Cardiac fibroblast (primary cell): ENCODE results near the gene VPS16.

Experiments
- DNase-seq, 2 donors: peaks; one replicate each; pipeline versions ENCODE4 v3.0.0 to v3.0.0-alpha.2; 2010; ENCODE audit warnings: low read depth in 2 of 2
- H3K4me3 ChIP-seq, 2 donors: replicated peaks in 1 of 2; 1 replicate in 1 of 2; 2 replicates in 1 of 2; pipeline ENCODE4 v1.5.1; 2011; ENCODE audit warnings: low read depth in 2 of 2, low read length in 2 of 2, mild to moderate bottlenecking in 2 of 2, moderate library complexity in 1 of 2
- CTCF ChIP-seq: IDR thresholded peaks from one replicate; pipeline ENCODE4 v1.5.1; 2011; ENCODE audit warnings: low read depth, mild to moderate bottlenecking, low read length, inconsistent platforms

The VPS16 gene

DNA sequence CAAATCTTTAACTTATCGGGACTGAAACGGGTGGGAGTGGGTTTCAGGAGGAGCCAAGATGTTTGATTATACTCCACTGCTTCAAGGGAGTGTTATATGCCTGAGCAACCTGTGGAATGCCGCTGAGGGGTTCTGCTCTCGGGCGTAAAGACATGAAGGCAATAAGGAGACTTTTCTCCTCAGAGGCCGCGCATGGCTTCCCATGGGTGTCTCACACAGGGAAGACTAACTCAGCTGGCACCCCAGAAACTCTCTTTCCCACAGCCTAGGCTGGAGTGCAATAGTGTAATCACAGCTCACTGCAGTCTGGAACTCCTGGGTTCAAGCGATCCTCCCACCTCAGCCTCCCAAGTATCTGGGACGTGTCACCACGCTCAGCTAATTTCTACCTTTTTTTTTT lies 30.9 kb upstream of the VPS16 start:
- no peak for DNase-seq
- no peak for TF ChIP-seq CTCF
- no peak overlapping the region for H3K4me3 ChIP-seq

- TF ChIP-seq CTCF = no peak
- H3K4me3 ChIP-seq = no peak overlapping the region
- DNase-seq = no peak
Observed at GRCh38 chr20:2812189-2812588, 28.4 kb upstream of the VPS16 start.

- no peak overlapping the region for H3K4me3 ChIP-seq
- TF ChIP-seq CTCF = no peak
- no peak for DNase-seq
Observed at GRCh38 chr20:2814076-2814475, 26.5 kb upstream of the VPS16 start.

GRCh38 chr20:2814587-2815051 lies 25.9 kb upstream of the VPS16 start, which contains the start of gene C20orf141:
Gene C20orf141, plus strand, starts transcription at chr20:2814987. Its CDS starts 198 bp downstream, at chr20:2815185.
- DNase-seq = peak; percentile 98 to 100
- H3K4me3 ChIP-seq = no peak within 1 kb of the TSS
- no peak for TF ChIP-seq CTCF

DNA sequence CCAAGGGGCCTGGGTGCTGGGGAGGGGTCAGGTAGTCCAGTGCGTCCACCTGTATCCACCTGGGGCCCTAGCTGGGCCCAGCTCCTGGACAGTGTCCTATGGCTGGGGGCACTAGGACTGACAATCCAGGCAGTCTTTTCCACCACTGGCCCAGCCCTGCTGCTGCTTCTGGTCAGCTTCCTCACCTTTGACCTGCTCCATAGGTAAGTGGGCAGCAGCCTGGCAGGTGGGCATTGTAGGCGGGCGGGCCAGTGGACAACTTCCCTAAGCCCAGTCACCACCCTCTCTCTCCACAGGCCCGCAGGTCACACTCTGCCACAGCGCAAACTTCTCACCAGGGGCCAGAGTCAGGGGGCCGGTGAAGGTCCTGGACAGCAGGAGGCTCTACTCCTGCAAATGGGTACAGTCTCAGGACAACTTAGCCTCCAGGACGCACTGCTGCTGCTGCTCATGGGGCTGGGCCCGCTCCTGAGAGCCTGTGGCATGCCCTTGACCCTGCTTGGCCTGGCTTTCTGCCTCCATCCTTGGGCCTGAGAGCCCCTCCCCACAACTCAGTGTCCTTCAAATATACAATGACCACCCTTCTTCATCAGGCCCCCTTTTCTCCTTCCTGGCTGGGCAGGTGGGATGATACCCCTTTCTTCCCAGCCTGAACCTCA lies 25.2 kb upstream of the VPS16 start:
- DNase-seq = no peak
- no peak for TF ChIP-seq CTCF
- H3K4me3 ChIP-seq = no peak overlapping the region

DNA sequence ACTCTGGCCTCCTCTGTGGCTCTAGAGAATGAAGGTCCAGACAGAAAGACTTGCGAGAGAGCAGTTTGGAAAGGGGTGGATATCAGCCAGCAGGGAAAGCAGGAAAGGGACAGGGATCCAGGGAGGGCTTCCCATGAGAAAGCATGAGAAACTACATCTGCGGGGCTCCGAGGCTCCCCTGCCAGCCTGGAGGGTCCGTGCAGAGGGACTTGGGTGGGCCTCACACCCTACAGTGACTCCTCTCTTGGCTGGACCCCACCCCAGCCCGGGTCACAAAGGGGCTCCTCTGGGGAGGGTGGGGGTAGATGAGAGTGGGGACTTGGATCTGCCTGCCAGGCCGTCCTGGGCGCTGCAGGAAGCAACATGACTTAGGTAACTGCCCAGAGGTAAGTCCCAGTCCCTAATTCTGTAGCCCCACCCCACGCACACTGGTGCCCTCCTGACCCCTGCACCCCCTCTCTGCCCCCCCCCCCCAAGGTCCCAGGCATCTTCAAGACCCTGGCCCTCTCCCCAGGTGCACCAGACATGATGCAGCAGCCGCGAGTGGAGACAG lies 24.4 kb upstream of the VPS16 start, which contains the start of gene TMEM239:
Gene TMEM239 (plus strand): TSS at position 335 of the 553 bp plus-strand sequence. CDS start 191 bp downstream, at position 526.
- H3K4me3 ChIP-seq = no peak within 1 kb of the TSS
- DNase-seq = no peak
- TF ChIP-seq CTCF = no peak
